HuH-7.5 (cell line): ENCODE data around the gene NFAM1.
A peak's percentile ranks its signal among the peaks of the same experiment; 100 is the strongest.

Experiments
- DNase-seq: peaks from one replicate; pipeline ENCODE4 v3.0.0; 2011; ENCODE audit warnings: low spot score

NFAM1 gene

DNA sequence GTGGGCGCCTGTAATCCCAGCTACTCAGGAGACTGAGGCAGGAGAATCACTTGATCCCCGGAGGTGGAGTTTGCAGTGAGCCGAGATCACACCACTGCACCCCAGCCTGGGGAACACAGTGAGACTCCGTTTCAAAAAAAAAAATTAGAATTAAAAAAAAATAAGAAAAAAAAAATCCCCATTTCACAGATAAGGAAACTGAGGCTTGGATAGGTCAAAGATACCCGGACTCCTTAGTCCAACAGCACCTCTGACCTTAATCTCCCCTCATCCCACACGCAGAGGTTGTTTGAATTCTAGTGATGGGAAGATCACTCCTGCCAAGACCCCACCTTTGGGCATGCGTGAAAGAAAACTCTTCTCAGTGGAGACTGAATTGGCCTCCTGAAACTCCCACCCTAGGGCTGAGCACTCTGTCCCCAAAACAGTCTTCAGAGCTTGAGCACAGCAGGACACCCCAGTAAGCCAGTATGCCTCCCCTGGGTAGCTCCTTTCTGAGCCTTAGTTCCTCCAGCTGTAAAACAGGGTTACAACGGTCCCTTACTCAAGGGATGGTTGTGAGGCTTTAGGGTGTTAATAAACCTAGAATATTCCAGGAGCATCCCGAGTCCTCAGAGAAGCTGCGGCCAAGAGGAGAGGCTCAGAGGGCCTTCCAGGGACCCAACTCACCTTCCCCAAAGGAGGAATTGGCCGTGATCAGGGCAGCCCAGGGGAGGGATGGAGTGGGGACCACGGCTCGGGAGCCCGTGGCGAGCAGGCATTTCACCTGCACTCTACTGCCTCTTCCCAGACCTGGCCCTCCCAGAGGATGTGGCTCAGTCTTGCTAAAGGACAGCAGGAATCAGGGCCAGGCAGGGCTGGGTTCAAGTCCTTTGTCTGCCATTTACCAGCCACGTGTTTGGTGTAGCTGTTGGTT lies 73.3 kb downstream of the NFAM1 start:
- no peak for DNase-seq

DNA sequence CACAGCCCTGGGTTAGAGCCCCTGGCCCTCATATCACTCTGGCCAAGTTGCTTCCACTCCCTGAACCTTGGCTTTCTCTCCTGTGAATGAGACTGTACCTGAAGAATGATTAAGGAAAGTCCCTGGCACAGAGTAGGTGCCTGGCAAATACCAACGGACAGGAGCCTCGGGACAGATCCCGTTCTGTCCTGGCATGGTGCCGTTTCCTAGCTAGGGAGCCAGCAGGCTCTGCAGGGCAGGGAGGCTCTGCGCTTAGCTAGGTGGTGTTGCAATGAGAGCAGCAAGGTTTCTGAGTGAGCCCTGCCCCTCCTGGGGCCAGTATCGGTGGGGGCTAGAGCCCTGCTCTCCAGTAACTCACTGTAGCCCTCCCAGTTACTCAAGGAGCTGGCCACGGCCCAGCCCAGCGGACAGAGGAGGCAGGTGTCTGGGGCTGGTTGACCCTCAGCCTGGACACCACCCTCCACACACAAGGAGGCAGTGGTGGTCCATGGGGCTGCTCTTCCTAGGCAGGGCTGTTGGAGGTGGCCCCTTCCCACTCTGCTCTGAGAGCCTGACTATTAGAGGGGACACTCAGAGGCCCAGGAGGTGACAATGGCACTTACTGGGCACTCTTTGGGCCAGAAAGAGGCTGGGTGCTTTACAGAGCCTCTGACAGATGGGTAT lies 74.4 kb downstream of the NFAM1 start:
- no peak for DNase-seq

DNA sequence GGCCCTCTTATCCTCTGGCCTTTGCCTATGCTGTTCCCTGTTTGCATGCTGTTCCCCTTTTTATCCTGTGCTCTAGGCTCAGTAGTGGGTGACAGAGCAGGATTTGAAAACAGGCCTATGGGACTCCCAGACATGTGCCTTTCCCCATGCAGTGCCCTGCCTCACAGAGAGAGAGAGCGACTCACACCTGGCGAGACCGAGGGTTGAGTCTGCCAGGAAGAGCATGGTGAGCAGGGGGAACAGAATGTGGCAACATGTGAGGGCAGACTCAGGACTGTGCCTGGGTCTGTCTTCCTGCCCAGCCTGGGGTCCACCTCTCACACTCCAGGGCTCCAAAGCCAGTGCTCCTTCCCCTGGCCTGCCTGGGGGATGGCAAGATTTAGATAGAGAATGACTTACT lies 75.0 kb downstream of the NFAM1 start:
- no peak for DNase-seq

DNA sequence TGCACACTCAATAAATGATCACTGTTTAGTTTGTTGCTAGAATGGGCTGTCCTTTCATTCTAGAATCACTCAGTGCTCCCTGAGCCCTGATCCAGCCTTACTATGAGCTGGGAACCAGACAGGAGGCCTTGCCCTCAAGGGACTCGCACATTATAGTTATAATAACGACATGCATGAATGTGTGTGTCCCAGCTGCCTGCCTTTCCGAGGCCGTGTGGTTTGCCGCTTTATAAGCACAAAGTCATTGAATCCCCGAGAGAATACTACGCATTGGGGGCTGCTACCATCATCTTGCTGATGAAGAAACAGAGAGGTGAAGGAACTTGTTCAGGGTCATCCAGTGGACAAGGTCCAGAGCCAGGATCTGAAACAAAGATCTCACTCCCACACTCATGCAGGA lies 75.7 kb downstream of the NFAM1 start:
- no peak for DNase-seq

DNA sequence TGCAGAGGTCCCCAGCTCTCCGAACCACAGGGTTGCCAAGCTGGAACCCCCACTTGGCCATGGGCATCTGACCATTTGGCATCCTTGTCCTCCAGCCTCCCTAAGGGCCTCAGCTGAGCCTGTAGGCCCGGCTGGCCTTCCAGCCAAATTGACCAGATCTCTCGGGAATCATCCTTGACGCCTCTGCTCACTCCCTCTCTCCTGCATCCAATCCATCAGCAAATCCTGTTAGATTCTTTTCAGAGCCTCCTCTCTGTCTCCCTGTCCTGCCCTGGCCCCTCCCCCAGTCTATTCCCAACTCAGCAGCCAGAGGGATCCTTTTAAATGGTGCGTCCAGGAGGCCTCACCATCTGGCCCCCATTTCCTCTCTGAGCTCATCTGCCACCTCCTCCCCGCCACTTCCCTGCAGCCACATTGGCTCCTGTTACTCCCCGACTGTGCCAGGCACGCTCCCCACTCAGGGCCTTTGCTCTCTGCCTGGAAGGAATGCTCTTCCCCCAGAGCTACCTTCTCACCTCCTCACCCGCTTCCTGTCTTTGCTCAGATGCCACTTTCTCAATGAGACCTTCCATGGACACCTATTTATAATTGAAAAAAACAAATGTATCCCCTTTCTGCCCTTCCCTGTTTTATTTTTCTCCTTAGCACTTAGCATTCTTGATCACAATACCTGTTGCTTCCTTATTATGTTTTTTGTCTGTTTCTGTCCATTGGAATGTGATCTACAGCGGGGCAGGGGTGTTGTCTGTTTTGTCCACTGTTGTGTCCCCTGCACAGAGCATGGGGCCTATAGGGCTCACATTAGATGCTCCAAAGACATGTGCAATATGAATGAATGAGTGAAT lies 78.1 kb downstream of the NFAM1 start:
- DNase-seq, result no peak

DNA sequence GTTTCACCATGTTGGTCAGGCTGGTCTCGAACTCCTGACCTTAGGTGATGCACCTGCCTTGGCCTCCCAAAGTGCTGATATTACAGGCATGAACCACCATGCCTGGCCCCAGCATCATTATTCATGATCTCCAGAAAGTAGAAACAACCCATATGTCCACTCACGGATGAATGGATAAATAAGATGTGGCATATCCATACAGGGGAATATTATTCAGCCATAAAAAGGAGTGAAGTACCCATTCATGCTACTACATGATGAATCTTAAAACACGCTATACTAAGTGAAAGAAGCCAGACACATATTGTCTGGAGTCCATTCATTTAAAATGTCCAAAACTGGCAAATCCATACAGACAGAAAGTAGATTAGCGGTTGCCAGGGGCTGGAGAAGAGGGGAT lies 81.8 kb downstream of the NFAM1 start:
- no peak for DNase-seq

DNA sequence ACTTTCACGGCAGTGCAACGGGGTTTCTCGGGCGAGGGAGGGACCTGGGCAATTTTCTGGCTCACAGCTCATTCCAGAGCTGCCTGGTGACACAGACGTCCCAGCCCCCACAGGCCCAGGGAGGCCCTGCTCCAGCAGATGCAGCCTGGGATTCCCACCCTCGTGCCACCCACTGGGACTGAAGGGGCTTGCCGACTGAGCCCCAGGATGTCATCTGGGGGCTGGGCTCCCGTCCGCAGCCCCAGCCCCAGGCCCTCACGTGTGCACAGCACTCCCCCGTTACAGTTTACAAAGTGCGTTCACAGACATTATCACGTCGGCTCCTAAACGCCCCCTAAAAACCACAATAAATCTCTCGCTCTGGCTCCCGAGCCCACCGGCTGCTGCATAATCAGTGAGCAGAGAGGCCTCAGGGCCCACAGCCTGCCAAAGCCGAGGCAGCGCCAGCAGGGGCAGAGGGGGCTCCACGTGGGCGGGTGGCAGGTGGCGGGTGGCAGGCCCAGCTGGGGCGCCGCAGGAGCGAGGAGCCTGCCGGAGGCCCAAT lies 84.8 kb downstream of the NFAM1 start:
- no peak for DNase-seq

DNA sequence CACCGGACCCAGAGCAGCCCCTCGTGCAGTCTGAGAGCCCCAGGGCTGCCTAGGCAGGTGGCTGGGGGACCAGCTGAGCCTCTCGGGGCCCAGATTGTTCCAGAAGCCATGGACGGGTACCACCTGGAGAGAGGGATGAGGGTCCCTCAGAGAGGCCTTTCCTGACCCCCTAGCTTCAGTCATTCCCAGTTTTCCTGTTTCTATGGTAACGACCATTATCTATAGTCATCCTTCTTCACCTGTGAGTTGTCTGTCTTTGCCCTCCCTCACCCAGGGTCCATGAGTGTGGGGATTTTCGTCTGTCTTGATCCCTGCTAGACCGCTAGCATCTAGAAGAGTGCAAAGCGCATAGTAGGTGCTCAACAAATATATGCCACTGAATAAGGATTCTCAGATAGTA lies 85.5 kb downstream of the NFAM1 start:
- no peak for DNase-seq

DNA sequence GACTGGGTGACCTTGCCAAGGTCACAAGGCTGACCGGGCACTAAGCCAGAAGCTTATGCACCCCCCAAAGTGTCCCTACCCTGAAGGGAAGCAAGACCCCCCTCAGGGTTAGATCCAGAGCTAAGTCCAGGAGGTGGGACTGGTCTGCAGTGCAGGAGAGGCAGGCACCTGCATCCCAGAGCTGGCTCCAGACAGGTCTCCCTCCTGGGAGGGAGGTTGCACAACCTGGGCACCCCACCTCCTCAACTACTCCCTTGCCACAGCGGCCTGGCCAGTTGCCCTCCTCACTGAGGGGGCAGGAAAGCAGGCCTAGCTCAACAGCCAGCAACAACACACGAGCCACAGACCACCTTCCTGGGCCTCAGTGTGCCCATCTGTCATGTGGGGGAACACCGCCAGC lies 86.7 kb downstream of the NFAM1 start:
- no peak for DNase-seq

DNA sequence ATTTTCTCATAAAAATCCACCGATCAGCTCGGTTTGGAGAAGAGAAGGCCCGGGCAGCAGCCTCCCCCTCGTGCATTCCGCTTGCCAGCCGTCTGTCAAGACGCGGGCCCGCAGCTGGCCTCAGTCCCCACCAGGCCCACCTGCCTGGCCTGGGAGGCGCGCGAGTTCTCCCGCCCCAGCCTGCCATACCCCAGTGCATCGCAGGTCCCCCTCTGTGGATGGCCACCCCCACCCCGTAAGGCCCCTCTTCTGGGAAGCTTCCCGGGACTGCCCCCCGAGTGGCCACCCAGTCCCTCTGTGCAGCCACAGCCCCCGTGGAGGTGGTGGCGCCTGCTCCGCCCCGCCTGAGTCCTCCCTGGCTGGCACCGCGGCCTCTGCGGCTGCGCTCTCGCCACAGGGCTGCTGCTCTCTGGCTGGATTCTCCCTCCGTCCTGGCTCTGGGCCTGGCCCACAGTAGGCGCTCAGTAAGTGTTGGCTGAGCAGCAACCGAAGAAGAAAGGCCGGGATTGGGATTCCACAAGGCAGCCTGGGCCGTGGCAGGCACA lies 87.8 kb downstream of the NFAM1 start:
- no peak for DNase-seq

DNA sequence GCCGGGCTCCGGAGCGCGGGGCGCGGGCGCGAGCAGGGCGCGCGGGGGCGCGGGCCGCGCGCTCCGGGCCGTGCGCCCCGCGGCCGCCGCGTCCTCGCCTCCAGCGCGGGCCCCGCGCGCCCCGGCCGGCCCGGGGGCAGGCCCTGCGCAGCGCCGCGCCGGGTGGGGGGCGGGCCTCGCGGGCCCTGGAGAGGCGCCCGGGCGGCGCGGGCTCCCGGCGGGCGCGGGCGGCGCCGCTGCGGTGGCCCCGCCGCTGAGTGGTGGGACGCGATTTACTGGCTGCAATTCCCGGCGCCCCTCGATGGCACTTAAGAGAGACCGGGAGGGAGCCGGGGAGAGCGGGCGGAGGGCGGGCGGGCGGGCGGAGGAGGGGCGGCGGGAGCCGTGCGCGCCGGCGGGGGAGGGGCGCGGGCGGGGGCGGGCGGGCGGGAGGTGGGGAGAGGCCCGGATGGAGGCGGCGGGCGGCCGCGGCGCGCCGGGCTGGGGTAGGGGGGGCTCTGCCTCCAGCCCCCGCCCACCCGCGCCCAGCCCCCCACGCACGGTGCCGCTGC lies 88.6 kb downstream of the NFAM1 start:
- peak; percentile 81 for DNase-seq

DNA sequence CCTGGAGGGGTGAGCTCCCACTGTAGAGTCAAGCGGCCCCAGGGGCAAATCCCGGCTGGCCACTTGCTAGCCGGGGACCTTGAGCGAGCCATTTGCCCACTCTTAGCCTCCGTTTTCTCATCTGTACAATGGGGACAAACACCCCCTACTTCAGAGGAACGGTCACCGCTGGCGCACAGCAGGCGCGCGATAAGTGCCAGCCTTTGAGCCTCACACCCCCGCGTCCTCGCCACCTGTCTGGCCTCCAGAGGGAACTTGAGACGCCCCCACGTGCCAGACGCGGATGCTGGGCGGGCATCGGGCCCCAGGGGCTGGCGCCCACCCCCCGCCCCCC lies 89.1 kb downstream of the NFAM1 start:
- no peak for DNase-seq

DNA sequence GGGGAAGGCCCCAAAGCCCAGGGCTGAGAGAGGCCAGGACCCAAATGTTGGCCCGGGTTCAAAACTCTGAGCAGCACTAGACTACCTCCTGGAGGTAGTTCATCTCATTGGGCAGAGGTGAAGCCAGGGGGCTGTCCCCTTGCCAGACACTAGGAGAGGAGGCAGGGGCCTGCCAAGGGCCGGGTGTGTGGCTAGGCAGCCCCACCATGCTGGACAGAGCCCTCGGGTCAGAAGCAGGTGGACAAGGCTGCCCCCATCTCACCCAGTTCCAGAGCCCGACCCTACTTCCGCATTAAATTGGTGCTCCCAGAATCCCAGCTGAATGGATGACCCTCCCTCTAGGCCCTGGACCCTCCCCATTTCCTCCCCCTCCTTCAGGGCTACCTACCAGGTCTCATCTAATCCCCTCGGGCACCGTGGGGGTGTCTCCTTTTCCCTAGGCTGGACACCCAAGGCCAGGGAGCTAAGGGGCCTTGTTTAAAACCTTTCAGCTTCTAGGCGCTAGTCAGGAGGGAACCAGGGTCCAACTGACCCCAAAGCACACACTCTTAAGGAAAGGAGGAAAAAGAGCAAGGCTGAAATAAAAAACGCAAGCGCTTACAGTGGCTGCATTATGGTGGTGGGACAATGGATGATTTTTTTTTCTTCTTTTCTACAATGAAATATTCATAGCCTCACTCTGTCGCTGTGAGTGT lies 89.6 kb downstream of the NFAM1 start:
- no peak for DNase-seq

DNA sequence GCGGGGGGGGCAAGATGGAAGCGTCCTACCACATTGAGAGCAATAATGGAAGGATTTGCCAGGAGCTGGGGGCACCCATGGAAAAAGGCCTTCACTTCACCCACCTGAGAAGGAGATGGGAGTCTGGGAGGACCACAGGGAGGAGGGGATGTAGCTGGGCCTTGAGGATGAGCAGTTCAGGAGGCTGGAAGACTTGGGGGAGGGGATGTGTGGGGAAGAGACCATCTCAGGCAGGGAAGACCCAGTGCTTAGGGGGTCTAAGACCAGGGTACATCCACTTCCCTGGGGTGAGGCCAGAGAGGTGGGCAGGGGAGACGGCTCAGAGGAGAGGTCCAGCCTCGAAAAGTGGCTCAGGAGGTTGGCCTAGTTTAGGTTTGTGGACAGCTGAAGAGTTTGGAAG lies 90.4 kb downstream of the NFAM1 start:
- DNase-seq, result no peak

DNA sequence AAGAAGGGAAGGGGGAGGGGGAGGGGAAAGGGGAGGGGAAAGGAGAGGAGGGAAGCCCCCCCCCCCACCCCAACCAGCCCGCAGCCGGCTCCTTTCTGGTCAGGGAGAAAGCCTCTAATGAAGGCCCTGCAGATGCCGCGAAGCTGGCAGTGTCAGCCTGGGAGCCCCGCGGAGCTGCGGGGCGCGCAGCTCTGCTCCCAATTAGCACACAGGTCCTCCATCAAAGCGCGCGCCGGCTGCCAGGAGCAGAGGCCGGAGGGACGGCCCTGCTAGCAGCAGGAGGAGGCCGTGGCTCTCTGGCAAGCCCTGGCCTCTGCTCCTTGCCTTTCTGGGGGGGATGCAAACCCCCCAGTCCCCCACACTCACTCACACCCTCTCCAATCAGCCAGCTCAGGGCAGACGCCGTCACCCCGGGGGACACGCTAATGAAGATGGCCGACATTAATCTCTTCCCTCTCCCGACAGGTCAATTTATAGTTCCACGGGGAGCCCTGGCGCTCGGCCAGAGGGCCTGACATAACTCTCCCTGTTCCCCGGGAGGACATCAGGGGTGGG lies 91.3 kb downstream of the NFAM1 start:
- DNase-seq, result no peak

DNA sequence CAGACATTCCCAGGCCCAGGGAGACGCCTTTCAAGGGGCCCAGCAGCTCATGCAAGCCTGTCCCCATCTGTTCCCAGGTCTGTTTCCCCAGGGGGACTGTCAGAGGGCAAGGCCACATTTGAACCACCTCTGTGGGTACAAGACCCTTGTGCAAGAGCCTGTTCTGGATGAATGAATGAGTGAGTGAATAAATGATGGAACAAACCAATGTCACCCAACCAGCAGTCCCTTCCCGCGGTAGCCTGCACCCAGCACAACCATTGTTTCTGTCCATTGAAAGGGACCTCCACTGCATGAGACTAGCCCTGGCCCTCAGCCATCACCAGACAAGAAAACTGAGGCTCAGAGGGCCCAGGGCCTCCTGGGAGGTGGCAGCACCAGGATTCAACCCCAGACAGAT lies 92.1 kb downstream of the NFAM1 start:
- no peak for DNase-seq

DNA sequence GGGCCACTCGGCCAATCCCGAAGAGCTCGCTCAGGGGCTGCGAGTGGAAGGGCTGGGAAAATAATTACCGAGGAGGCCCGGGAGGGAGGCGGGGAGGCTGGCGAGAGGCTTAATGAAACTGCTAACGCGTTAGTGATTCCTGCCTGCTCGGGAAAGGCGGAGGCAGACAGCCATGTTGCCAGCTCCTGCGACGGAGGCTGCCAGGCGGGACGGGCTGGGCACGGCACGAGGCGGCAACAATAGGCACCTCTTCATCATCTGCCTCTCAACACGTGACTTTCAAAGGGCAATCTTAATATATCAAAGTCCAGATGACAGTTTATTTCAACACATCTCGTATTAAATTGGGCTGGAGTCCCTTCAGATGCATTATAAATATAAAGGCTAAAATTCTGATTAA lies 93.7 kb downstream of the NFAM1 start:
- DNase-seq, result no peak

DNA sequence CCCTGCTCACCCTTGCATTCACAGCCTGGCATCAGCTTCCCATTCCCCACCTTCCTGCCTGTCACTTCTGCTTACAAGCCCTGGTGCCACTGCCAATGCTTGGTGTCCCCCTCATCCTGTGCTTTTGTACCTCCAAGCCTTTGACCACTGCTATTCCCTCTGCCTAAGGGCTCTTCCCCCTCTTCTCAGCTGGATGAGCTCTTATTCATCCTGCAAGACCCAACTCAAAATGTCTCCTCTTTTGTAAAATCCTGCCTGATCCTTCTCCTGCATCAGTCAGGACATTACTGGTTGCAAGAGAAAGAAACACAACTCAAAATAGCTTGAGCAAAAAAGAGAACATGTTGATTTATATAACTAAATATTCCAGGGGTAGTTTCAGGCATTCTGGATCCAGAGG lies 94.8 kb downstream of the NFAM1 start:
- no peak for DNase-seq

DNA sequence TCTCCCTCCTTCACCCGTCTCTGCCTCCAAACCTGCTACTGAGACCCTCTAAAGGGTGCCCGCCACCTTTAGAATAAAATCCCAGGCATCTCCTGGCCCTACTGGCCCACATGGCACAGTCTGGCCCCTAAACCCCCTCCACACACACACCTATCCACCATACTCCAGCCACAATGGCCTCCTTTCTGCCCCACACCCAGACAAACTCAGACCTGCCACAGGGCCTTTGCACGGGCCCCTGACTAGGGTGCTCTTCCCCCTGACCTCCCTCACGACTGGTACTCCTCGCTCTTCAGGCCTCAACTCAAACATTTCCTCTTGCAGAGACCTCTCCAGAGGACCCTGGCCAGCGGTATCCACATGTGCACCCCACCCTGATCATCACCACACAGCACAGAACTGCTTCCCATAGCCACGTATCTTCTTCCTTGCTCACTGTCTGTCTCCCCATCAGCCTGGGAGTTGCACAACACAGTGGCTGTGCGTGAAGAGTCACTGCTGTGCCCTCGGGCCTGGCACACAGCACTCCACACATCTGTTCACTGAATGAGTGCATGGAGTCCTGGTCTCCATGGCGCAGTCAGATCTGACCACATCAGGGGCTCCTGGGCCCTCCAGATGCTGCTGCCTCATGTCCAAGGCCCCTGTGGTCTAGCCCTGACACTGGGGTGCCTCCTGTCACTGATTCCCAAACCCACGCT lies 95.5 kb downstream of the NFAM1 start:
- DNase-seq, result no peak

DNA sequence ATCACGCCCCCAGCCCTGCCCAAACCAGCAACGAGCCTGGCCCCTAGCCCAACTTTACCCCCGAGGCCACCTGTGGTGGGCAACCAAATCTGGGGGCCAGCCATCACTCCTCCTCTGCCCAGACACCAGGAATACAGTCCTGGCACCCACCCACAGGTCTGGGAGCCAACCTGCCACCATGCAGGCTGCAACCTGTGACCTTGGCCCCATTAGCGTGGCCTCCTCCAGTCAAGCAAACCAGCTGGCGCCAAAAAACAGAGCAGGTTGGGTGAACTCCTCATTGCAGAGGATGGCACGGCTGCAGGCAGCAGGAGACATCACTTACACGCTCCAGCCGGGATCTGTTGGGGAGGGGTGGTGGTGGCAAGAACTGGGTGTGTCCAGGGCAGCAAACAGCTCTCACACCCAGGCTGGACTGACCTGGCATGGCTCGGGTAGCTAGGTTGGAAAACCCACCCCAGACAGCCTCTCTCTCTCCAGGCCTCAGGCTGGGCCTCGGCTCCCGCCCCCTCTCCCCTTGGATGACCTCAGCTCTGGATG lies 96.3 kb downstream of the NFAM1 start:
- no peak for DNase-seq
